ENCODE results near the gene MS4A2.
"Not testable (repeated sequence)": the region's sequence is repeated elsewhere in the genome, so short reads cannot be mapped to it uniquely, and the experiment has no call there.

DNA sequence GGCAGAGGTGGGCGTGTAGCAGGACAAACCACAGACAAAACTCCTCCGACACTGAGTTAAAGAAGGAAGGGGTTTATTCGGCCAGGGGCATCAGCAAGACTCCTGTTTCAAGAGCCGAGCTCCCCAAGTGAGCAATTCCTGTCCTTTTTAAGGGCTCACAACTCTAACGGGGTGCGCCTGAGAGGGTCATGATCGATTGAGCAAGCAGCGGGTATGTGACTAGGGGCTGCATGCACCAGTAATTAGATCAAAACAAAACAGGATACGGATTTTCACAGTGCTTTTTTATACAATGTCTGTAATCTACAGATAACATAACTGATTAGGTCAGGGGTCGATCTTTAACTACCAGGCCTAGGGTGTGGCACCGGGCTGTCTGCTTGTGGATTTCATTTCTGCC, 12.9 kb downstream of the MS4A2 start:
- not testable (repeated sequence) for TF ChIP-seq POLR2A, POLR2AphosphoS5 (IDR thresholded peaks at IDR 0.05)
- TF ChIP-seq, protein P1, sequence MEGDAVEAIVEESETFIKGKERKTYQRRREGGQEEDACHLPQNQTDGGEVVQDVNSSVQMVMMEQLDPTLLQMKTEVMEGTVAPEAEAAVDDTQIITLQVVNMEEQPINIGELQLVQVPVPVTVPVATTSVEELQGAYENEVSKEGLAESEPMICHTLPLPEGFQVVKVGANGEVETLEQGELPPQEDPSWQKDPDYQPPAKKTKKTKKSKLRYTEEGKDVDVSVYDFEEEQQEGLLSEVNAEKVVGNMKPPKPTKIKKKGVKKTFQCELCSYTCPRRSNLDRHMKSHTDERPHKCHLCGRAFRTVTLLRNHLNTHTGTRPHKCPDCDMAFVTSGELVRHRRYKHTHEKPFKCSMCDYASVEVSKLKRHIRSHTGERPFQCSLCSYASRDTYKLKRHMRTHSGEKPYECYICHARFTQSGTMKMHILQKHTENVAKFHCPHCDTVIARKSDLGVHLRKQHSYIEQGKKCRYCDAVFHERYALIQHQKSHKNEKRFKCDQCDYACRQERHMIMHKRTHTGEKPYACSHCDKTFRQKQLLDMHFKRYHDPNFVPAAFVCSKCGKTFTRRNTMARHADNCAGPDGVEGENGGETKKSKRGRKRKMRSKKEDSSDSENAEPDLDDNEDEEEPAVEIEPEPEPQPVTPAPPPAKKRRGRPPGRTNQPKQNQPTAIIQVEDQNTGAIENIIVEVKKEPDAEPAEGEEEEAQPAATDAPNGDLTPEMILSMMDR (IDR thresholded peaks at IDR 0.05 in 8 of 11, conservative IDR thresholded peaks at IDR 0.05 in 3 of 11) = not testable (repeated sequence)

All from spleen (tissue), 7 donors.